Measurements from ENCODE around the gene APOL2. TPM values are rescaled to one million over a fixed set of nuclear protein-coding genes. Genes with fewer than 3 reads are reported as not detected.

Gene APOL2
- total and polyA plus RNA-seq, 11 donors = 26.6 to 213 (median 53.3) TPM

- no peak for ATAC-seq
- Histone ChIP-seq H3K27ac (no peak overlapping the region), H3K4me3 (no peak overlapping the region), H3K9me3 (peaks cover 0 to 4% (median 0%) of the 10 kb centered on the region in 12 donors), H3K27me3 (no peaks in the 10 kb centered on the region), H3K36me3 (no peaks in the 10 kb centered on the region), H3K4me1 (peaks cover 4 to 32% (median 25%) of the 10 kb centered on the region in 12 donors)
- 92 to 97% (median 94%) methylated on average over 2 of the region's 2 CpGs for WGBS, 4 donors
- intact Hi-C loops (cut with DNase I) = loop anchor here in 1 of 10 donors (10.0 kb wide), 1 partner anchor 104 kb away; no protein-coding TSS in a partner anchor
- no peak for DNase-seq
- TF ChIP-seq, protein P1, sequence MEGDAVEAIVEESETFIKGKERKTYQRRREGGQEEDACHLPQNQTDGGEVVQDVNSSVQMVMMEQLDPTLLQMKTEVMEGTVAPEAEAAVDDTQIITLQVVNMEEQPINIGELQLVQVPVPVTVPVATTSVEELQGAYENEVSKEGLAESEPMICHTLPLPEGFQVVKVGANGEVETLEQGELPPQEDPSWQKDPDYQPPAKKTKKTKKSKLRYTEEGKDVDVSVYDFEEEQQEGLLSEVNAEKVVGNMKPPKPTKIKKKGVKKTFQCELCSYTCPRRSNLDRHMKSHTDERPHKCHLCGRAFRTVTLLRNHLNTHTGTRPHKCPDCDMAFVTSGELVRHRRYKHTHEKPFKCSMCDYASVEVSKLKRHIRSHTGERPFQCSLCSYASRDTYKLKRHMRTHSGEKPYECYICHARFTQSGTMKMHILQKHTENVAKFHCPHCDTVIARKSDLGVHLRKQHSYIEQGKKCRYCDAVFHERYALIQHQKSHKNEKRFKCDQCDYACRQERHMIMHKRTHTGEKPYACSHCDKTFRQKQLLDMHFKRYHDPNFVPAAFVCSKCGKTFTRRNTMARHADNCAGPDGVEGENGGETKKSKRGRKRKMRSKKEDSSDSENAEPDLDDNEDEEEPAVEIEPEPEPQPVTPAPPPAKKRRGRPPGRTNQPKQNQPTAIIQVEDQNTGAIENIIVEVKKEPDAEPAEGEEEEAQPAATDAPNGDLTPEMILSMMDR (IDR thresholded peaks at IDR 0.05) = no peak
- no peak for TF ChIP-seq POLR2A (IDR thresholded peaks at IDR 0.05)
These were observed 9.8 kb upstream of the APOL2 start for GRCh38 chr22:36249160-36249559.

DNA sequence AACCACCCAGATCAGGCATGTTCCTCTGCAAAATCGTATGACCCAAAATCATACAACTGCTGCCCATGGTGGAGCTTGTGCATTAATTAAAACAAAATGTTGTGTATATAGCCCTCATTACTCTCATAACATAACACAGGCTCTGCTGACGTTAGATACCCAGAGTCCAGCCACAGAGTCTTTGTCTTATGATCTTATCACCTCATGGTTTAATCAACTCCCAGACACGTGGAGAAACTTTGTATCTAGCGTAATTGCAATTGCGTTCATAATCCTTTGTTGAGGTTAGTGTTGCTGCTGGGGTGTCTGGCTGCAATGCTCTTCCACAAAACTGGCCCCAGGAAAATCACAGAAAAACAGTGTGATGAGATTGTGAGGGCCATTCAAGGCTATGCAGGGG lies 8.6 kb upstream of the APOL2 start:
- Histone ChIP-seq H3K36me3 (no peaks in the 10 kb centered on the region), H3K27me3 (no peaks in the 10 kb centered on the region), H3K4me1 (peaks cover 4 to 30% (median 23%) of the 10 kb centered on the region in 12 donors), H3K9me3 (peaks cover 0 to 7% (median 0%) of the 10 kb centered on the region in 12 donors), H3K27ac (no peak overlapping the region), H3K4me3 (no peak overlapping the region)
- intact Hi-C loops (cut with DNase I) = loop anchor here in 1 of 10 donors (10.0 kb wide), 1 partner anchor 103 kb away; no protein-coding TSS in a partner anchor
- no peak for ATAC-seq
- 55 to 94% (median 73%) methylated on average over 5 of the region's 5 CpGs for WGBS, 4 donors
- TF ChIP-seq, protein P1 (IDR thresholded peaks at IDR 0.05) = no peak
- TF ChIP-seq POLR2A (IDR thresholded peaks at IDR 0.05) = no peak
- no peak for DNase-seq

DNA sequence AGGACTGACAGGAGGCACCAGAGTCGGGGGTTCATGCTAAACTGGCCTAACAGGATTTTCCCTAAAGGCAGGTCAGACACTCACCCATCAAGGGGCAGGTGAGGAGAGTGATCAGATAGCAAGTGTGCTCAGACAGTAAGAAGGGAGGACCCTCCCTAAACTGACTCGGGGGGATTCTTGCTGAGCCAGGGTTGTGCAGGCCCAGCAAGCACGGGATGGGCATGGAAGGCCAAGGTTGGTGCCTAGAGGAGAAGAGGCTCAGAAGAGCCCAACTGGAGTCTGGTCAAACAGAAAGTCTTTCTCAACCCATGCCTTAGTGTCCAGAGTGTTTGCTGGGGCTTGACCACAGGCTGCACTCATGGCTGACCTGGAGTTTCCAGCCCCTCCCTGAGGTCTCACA lies 7.4 kb upstream of the APOL2 start:
- Histone ChIP-seq H3K36me3 (no peaks in the 10 kb centered on the region), H3K4me3 (no peak overlapping the region), H3K27ac (no peak overlapping the region), H3K27me3 (no peaks in the 10 kb centered on the region), H3K4me1 (peaks cover 4 to 24% (median 22%) of the 10 kb centered on the region in 12 donors), H3K9me3 (peaks cover 0 to 13% (median 0%) of the 10 kb centered on the region in 12 donors)
- no peak for TF ChIP-seq POLR2A (IDR thresholded peaks at IDR 0.05)
- TF ChIP-seq, protein P1 (IDR thresholded peaks at IDR 0.05) = no peak
- DNase-seq (no peak), ATAC-seq (no peak)
- intact Hi-C loops (cut with DNase I) = loop anchor here in 1 of 10 donors (10.0 kb wide), 1 partner anchor 102 kb away; no protein-coding TSS in a partner anchor
- WGBS, 4 donors = 87 to 92% (median 90%) methylated on average over 3 of the region's 3 CpGs

- no peak for ATAC-seq
- no peaks in the 10 kb centered on the region for H3K36me3 ChIP-seq
- TF ChIP-seq POLR2A (IDR thresholded peaks at IDR 0.05) = no peak
- TF ChIP-seq, protein P1 (IDR thresholded peaks at IDR 0.05) = no peak
These were observed 6.6 kb upstream of the APOL2 start for GRCh38 chr22:36245805-36246356.

More at GRCh38 chr22:36245805-36246356, 6.6 kb upstream of the APOL2 start:
- Histone ChIP-seq H3K27me3 (no peaks in the 10 kb centered on the region), H3K4me3 (no peak overlapping the region), H3K9me3 (peaks cover 0 to 13% (median 0%) of the 10 kb centered on the region in 12 donors), H3K4me1 (peaks cover 4 to 24% (median 22%) of the 10 kb centered on the region in 12 donors), H3K27ac (peak overlapping the region in 3 of 12 donors; percentile 51 to 75 (median 62))
- intact Hi-C loops (cut with DNase I) = loop anchor here in 2 of 10 donors (2.0 to 10.0 kb wide), 2 partner anchors 31 to 101 kb away; no protein-coding TSS in a partner anchor
- DNase-seq = no peak
- WGBS, 4 donors = 66 to 97% (median 70%) methylated on average over 4 of the region's 4 CpGs
